Astrocyte of the spinal cord (primary cell): ENCODE results near the gene NMNAT3.
A peak's percentile ranks its signal among the peaks of the same experiment; 100 is the strongest.
"Not testable (repeated sequence)": the region's sequence is repeated elsewhere in the genome, so short reads cannot be mapped to it uniquely, and the experiment has no call there.

Experiments
- DNase-seq: peaks from one replicate; pipeline ENCODE4 v3.0.0; 2011; ENCODE audit warnings: low read depth, low spot score
- H3K4me3 ChIP-seq: 2 replicates; pipeline ENCODE4 v1.5.1; 2011; ENCODE audit warnings: low read depth, mild to moderate bottlenecking, low read length, moderate library complexity
- CTCF ChIP-seq: IDR thresholded peaks from 2 replicates; pipeline ENCODE4 v1.5.1; 2012; ENCODE audit warnings: low read depth, mild to moderate bottlenecking, low read length, inconsistent platforms
- in situ Hi-C: cut with HindIII; loops from 2 replicates; pipeline ENCODE4 v1.10.0; 2017; ENCODE audit warnings: low sequenced_read_pairs

The NMNAT3 gene

DNA sequence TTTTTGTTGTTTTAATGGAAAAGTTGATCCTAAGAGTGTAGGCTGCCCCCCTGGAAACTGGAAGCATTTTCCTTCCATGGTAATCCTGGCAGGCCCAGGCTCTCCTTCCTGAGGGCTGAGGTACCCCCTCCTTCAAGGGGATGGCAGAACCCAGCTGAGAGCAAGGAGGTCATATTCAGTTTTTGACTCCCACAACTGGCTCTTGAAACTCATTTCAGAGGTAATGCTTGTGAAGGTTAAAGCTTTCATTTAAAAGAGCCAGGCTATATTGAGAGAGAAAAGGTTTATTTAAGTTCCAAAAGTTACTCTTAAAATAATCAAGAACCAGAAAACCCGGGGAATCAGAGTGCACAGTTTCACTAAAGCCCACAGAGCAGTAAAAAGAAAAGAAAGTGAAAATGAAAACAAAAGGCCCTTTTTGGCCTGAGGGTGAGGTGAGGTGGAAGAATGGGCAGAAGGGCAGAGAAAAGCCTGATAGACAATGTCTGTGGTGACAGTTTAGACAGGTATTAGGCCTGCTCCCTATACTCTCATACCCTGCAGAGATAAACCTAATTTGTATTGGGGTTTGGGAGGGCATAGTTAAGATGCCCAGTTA is 91.3 kb downstream of the NMNAT3 start:
- in situ Hi-C loops = no loop called here
- TF ChIP-seq CTCF = no peak
- DNase-seq = no peak
- no peak overlapping the region for H3K4me3 ChIP-seq

DNA sequence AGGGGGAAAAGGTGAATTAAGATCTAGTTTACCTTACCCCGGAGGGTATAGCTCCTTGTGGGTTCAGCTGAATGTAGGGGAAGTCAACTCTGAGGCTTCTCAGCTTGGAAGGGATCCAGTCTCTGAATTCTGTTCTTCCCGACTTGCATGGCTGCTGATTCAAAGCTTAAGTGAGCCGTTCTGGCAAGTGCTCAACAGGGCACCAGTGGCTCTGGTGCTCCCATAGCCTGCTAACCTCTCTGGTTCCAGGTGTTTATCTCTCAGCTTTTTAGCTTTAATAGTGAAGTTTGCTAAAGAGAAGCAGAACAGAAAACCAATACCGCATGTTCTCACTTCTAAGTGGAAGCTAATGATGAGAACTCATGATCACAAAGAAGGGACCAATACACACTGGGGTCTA is 92.0 kb downstream of the NMNAT3 start:
- in situ Hi-C loops = no loop called here
- H3K4me3 ChIP-seq = no peak overlapping the region
- DNase-seq = peak; percentile 17
- TF ChIP-seq CTCF = no peak

GRCh38 chr3:139583651-139584050 is 94.1 kb downstream of the NMNAT3 start:
- H3K4me3 ChIP-seq = not testable (repeated sequence)

GRCh38 chr3:139578783-139579182 is 99.0 kb downstream of the NMNAT3 start:
- TF ChIP-seq CTCF = no peak
- no peak overlapping the region for H3K4me3 ChIP-seq
- in situ Hi-C loops = no loop called here
- no peak for DNase-seq

More at GRCh38 chr3:139583651-139584050, 94.1 kb downstream of the NMNAT3 start:
- in situ Hi-C loops, DNase-seq: not testable (repeated sequence)

GRCh38 chr3:139577909-139578308 is 99.9 kb downstream of the NMNAT3 start:
- DNase-seq = no peak
- no peak for TF ChIP-seq CTCF
- in situ Hi-C loops = no loop called here
- no peak overlapping the region for H3K4me3 ChIP-seq

GRCh38 chr3:139577346-139577745 is 100.4 kb downstream of the NMNAT3 start:
- TF ChIP-seq CTCF = no peak
- in situ Hi-C loops = no loop called here
- H3K4me3 ChIP-seq = no peak overlapping the region
- DNase-seq = no peak

- no peak for TF ChIP-seq CTCF
- in situ Hi-C loops = loop anchor here (25.0 kb wide), 1 partner anchor 137 kb away; no protein-coding TSS in a partner anchor
- DNase-seq = no peak
These were observed 103.5 kb downstream of the NMNAT3 start for GRCh38 chr3:139574026-139574947.

More at GRCh38 chr3:139574026-139574947, 103.5 kb downstream of the NMNAT3 start:
- no peak overlapping the region for H3K4me3 ChIP-seq
